Stomach (tissue), 9 donors: ENCODE measurements around the gene OBSCN. TPM values are rescaled to one million over a fixed set of nuclear protein-coding genes. Genes with fewer than 3 reads are reported as not detected.

Source experiments
- DNase-seq, 2 donors: peaks; one replicate each; pipeline versions ENCODE4 v3.0.0 to v3.0.0-alpha.2; 2013 to 2019
- H3K27ac ChIP-seq, 5 donors: fragments of 200-600 bp in 4 of 5; sonication (generic) in 4 of 5; one replicate each; pipeline ENCODE4 v1.5.1; 2013 to 2019; ENCODE audit warnings: mild to moderate bottlenecking in 1 of 5, moderate library complexity in 1 of 5
- H3K27me3 ChIP-seq, 3 donors: fragments of 200-600 bp; sonication (generic); one replicate each; pipeline ENCODE4 v1.5.1; 2017 to 2019; ENCODE audit warnings: mixed run types in 1 of 3
- H3K36me3 ChIP-seq, 4 donors: fragments of 200-600 bp; sonication (generic); 1 replicate in 3 of 4; 2 replicates in 1 of 4; pipeline ENCODE4 v1.5.1; 2016 to 2019
- H3K4me1 ChIP-seq, 4 donors: fragments of 200-600 bp; sonication (generic); one replicate each; pipeline ENCODE4 v1.5.1; 2016 to 2019
- H3K4me3 ChIP-seq, 4 donors: fragments of 200-600 bp; sonication (generic) in 3 of 4; one replicate each; pipeline ENCODE4 v1.5.1; 2016 to 2019; ENCODE audit warnings: mild to moderate bottlenecking in 1 of 4
- H3K9me3 ChIP-seq, 4 donors: fragments of 200-600 bp; sonication (generic); one replicate each; pipeline ENCODE4 v1.5.1; 2016 to 2019
- EP300 ChIP-seq: sonication (generic); formaldehyde crosslinking; IDR thresholded peaks from one replicate; pipeline ENCODE4 v1.6.1; 2017; ENCODE audit warnings: antibody characterized with exemption
- POLR2A ChIP-seq, 4 donors: fragments of 450-650 bp; IDR thresholded peaks; one replicate each; pipeline ENCODE4 v1.6.1; 2016; ENCODE audit warnings: antibody characterized with exemption in 4 of 4, control low read depth in 2 of 4, mild to moderate bottlenecking in 1 of 4, moderate library complexity in 1 of 4
- POLR2AphosphoS5 ChIP-seq, 3 donors: sonication (generic); formaldehyde crosslinking; IDR thresholded peaks; one replicate each; pipeline ENCODE4 v1.6.1; 2016; ENCODE audit warnings: antibody characterized with exemption in 3 of 3
- WGBS, 5 donors: extraction: QIAGEN DNeasy Blood & Tissue Kit in 3 of 5; methylation state at CpG; one replicate each; pipeline versions ENCODE4 v1.1.5 to v1.1.7; 2013 to 2018; 5-methylcytosine and 5-hydroxymethylcytosine counted together
- intact Hi-C: fragments of 100-400 bp; cut with DNase I; formaldehyde crosslinking; loops from one replicate; pipeline ENCODE4 v1.15.1; 2023; ENCODE audit warnings: low total_unique reads
- polyA plus RNA-seq, 3 donors: library from polyadenylated mRNA; stranded (reverse); fragments of 200-250 nt; gene quantifications; one replicate each; pipeline ENCODE4 v1.2.3, GENCODE V29; 2013
- total RNA-seq, 5 donors: library from RNA; depleted of rRNA; stranded (reverse); fragments of >200 nt; gene quantifications; one replicate each; pipeline versions ENCODE4 v1.1.0 to v1.2.3, GENCODE V29; 2014 to 2016
- TF ChIP-seq, protein P1 (sequence below), 7 experiments: fragments of 450-650 bp in 4 of 7; fragments of 200-600 bp in 3 of 7; sonication (generic) in 3 of 7; IDR thresholded peaks; one replicate each; pipeline ENCODE4 v1.5.1; 2016 to 2019; ENCODE audit warnings: antibody characterized with exemption in 7 of 7, control low read depth in 2 of 7, mild to moderate bottlenecking in 1 of 7
- donor health status: healthy with polysubstance abuse.
- donor health status: Bipolar disorder and iron deficiency.
- donor health status: healthy.

OBSCN gene
- total and polyA plus RNA-seq, 8 donors = 7.2 to 111 (median 24.7) TPM

DNA sequence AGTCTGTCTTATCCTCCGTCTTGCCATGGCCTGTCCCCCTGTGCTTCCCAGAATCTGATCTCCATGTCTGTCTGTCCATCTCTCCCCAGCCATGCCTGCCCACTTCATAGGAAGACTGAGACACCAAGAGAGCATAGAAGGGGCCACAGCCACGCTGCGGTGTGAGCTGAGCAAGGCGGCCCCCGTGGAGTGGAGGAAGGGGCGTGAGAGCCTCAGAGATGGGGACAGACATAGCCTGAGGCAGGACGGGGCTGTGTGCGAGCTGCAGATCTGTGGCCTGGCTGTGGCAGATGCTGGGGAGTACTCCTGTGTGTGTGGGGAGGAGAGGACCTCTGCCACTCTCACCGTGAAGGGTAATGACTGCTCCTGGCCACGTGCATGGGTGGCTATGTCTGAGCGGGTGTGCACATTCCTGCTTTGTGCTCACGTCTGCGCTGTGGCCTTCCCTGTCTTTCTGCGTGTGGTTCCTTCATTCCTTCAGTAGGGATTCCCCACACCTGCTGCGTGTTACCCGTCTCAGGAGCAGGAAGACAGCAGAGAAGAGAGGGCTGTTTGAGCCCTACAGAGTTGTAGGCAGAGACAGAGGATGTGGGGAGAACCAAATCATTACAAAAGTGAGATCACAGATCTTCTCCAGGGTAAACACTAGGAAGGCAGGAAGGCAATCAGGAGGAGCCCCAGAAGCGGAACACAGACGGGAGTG is 80.8 kb downstream of the OBSCN start:
- 85 to 90% (median 87%) methylated on average over 18 of the region's 18 CpGs for WGBS, 5 donors
- TF ChIP-seq POLR2A (IDR thresholded peaks at IDR 0.05) (no peak), EP300 (no peak), POLR2AphosphoS5 (IDR thresholded peaks at IDR 0.05) (no peak)
- TF ChIP-seq, protein P1, sequence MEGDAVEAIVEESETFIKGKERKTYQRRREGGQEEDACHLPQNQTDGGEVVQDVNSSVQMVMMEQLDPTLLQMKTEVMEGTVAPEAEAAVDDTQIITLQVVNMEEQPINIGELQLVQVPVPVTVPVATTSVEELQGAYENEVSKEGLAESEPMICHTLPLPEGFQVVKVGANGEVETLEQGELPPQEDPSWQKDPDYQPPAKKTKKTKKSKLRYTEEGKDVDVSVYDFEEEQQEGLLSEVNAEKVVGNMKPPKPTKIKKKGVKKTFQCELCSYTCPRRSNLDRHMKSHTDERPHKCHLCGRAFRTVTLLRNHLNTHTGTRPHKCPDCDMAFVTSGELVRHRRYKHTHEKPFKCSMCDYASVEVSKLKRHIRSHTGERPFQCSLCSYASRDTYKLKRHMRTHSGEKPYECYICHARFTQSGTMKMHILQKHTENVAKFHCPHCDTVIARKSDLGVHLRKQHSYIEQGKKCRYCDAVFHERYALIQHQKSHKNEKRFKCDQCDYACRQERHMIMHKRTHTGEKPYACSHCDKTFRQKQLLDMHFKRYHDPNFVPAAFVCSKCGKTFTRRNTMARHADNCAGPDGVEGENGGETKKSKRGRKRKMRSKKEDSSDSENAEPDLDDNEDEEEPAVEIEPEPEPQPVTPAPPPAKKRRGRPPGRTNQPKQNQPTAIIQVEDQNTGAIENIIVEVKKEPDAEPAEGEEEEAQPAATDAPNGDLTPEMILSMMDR (IDR thresholded peaks at IDR 0.05) = no peak
- no peak for DNase-seq
- H3K36me3 ChIP-seq = peaks cover 0 to 62% (median 20%) of the 10 kb centered on the region in 4 donors
- H3K4me1 ChIP-seq = no peaks in the 10 kb centered on the region
- H3K27me3 ChIP-seq = no peaks in the 10 kb centered on the region
- intact Hi-C loops = no loop called here
- no peak overlapping the region for H3K4me3 ChIP-seq
- H3K27ac ChIP-seq = no peak overlapping the region
- no peaks in the 10 kb centered on the region for H3K9me3 ChIP-seq

DNA sequence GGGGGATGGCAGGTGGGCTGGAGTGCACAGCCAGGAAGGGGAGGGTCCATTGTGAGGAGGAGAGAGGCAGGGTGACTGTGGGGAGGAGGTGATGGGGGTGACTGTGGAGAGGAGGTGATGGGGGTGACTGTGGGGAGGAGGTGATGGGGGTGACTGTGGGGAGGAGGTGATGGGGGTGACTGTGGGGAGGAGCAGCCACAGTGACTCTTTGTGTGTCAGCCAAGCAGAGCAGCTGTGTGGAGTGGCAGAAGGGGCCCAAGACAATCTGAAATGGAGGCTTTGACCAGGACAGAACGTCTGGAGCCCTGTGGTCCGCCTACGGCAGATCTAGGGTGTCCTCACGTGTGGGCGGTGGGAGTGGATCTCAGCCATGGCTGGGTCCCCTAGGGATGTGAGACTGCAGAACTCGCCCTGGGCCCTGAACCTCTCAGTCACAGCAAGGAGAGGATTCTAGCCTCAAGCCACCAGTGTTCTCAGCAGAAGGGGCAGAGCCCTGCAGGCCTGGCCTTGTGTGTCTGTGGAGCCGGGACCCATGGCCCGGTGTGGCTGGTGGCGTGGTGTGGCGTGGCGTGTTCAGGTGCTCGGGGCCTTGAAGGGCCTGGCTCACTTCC is 81.5 kb downstream of the OBSCN start:
- Histone ChIP-seq H3K9me3 (no peaks in the 10 kb centered on the region), H3K36me3 (peaks cover 0 to 62% (median 19%) of the 10 kb centered on the region in 4 donors), H3K27ac (no peak overlapping the region), H3K4me3 (no peak overlapping the region), H3K4me1 (no peaks in the 10 kb centered on the region), H3K27me3 (no peaks in the 10 kb centered on the region)
- TF ChIP-seq POLR2A (IDR thresholded peaks at IDR 0.05) (no peak), EP300 (no peak), POLR2AphosphoS5 (IDR thresholded peaks at IDR 0.05) (no peak)
- TF ChIP-seq, protein P1 (IDR thresholded peaks at IDR 0.05) = no peak
- DNase-seq = no peak
- WGBS, 5 donors = 79 to 90% (median 88%) methylated on average over 4 to 12 of the region's 12 CpGs
- intact Hi-C loops = no loop called here

DNA sequence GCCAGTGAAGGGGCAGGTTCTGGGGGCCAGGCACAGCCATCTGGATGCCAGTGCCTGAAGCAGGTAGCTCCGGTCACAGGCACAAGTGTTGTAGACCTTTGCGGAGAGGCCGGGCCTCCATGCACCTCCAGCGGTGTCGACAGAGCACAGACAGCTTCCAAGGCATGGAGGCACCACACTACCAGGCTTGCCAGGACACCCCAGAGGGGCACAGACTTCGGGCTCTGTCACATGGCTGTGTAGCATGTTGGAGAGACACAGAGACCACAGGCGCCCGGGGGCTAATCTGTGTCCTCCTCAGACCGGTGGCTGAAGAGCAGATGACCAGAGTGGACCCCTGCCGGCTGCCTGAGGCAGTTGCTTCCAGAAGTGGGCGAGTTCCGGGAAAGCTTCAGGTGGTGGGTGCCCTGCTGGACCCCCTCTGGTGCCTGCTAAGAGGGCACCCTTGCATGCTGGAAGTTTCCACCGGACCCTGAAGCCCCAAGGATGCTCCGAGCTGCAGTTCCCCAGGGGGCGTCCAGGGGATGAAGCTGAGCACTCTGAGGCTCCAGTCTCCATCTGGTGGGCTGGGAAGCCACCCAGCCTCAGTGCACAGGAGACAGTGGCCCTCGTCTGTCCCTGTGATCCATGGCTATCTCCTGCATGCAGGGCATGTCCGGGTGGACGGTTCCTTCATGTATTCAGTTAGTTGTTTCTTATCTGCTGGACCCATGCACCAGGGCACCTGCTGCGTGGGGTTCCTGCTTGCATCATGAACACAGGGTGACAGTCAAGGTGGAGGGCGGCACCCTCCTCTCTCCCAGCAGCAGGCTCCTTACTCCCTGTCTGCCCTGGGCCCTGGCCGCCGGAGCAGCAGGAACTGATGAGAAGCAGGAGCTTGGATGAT is 82.4 kb downstream of the OBSCN start:
- H3K36me3 ChIP-seq = peaks cover 0 to 69% (median 23%) of the 10 kb centered on the region in 4 donors

More for the DNA sequence above, 82.4 kb downstream of the OBSCN start:
- no peak overlapping the region for H3K27ac ChIP-seq
- intact Hi-C loops = no loop called here
- H3K4me1 ChIP-seq = no peaks in the 10 kb centered on the region
- no peaks in the 10 kb centered on the region for H3K9me3 ChIP-seq
- TF ChIP-seq POLR2A (IDR thresholded peaks at IDR 0.05) (no peak), EP300 (no peak), POLR2AphosphoS5 (IDR thresholded peaks at IDR 0.05) (no peak)
- TF ChIP-seq, protein P1 (IDR thresholded peaks at IDR 0.05) = no peak
- WGBS, 5 donors = 87 to 94% (median 92%) methylated on average over 7 to 22 of the region's 22 CpGs
- no peaks in the 10 kb centered on the region for H3K27me3 ChIP-seq
- H3K4me3 ChIP-seq = no peak overlapping the region
- no peak for DNase-seq
